ENCODE measurements around the gene COPA.

- TF ChIP-seq GATA3 (IDR thresholded peaks at IDR 0.05; ENCODE audit: low read depth, low read length): no peak
- no peak for TF ChIP-seq GATA2 (IDR thresholded peaks at IDR 0.05; ENCODE audit: low read depth, low read length)
These were observed 14.4 kb upstream of the COPA start for GRCh38 chr1:160357286-160358002.

All from SH-SY5Y (cell line).